UCSD-AML1 (cell line): ENCODE measurements around the gene CNNM1.

Experiments used
- DNase-seq: peaks from one replicate; lab custom pipeline; 2025; ENCODE audit not compliant: unreplicated experiment; lab: John Stamatoyannopoulos, UW

The CNNM1 gene

DNA sequence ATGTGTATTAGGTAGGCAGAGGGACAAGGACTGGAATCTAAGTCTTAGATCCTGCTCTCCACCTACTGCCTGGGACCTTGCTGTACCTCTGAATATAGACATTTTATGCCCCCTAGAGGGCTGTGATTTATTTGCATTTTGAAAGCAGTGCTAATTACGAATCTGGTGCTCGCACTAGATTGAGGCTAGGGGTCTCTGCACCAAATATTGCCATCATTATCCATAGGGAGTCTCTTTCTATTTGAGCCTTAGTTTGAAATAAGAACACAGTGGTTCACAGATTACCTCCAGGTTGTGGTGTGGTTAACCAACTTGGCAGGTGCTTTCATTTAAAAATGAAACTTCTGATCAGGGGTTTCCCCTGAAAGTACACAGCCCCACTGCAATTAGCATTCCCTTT lies 41.8 kb downstream of the CNNM1 start:
- DNase-seq, result no peak

DNA sequence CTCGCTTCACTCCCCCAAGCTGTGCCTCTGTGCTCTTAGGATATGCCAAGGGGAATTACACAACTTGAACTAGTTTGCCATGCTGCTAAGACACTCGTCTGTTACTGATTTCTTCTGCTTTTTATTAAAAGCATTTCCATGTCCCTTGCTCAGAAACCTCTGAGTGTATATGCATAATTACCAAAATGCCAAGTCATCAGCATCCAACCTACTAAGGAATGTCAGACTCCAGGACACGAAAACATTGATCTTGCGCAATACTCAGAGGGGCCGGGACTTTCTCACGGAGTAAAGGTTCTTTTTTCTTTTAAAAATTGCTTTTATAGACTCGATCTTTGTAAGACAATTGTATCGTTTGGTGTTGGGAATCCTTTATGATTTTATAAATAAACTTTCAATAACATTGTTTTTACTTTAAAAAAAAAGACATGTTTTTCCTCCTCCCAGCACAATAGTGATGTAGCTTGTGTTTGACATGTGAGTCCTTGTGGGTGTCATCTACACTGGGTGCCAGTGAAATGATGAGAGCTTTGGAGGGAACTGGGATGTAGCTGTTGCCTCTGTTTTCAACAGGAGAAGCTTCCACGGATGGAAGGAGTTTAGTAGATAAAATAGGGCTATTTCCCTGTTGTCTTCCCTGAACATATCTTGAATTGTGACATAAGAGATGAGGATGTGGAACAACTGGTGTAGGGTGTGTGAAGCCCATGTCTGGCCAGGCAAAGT lies 43.6 kb downstream of the CNNM1 start:
- no peak for DNase-seq

DNA sequence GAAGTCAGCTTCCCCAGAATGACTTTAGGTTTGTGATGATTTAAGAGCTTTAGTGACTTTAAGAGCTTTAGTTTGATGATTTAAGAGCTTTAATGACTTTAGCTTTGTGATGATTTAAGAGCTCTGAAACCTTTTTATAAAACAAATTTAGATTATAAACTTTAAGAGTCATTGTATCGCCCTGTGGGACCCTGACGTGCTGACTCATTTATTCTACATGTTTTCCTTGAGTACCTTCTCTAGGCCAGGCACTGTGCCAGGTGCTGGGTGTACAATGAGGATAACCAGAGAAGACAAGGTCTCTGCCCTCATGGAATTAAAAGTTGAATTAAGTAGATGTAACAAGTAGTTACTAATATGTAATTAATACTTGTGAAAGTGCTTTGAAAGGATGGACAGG lies 45.4 kb downstream of the CNNM1 start:
- DNase-seq, result no peak

DNA sequence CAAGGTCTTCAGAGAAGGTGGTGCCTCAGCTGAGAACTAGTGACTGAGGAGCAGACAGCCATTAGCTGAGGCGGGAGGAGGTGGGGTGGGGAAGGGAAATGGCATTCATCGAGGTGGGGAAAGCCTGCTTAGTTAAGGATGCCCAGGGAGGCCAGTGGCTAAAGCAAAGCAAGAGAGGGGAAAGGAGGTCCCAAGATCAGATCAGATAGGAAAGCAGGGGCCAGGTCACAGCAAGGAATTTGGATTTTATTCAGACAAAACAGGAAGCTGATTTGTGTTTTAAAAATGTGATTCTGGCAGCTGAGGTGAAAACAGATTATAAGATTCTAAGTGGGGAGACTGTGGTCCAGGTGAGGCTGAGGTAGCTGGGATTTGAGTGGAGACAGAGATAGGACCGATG lies 45.8 kb downstream of the CNNM1 start:
- DNase-seq, result no peak

DNA sequence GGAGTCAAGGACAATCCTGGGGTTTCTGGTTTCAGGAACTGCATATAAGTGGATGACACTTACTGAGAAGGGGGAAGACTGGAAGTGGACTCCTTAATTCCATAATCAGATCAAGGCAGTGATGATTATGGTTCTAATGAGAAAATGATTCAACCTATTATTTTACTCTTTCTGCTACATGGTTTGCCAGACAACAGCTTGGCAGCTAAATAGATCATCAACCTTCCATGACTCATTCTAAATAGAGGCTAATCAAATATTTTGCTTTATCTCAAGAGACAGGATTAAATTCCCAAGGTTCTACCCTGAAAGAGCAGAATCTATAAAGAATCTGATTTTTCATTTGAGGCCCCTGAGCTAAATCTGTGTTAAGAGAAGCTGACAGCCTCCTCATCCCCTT lies 46.3 kb downstream of the CNNM1 start:
- DNase-seq, result no peak

DNA sequence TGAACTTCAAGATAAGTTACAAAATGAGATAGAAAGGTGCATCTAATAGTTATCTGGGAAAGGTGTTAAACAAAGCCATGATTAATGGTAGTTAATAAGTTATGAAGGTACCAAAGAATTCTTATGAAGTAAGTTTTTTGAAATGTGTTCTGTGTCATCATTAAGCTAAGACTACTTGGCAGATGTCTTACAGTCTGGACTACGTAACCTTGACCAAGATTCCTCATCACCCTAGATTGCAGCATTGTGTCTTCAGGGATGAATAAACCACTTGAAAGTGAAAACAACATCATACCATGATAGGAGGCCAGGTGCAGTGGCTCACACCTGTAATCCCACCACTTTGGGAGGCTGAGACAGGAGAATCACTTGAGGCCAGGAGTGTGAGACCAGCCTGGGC lies 53.0 kb downstream of the CNNM1 start:
- DNase-seq, result no peak

DNA sequence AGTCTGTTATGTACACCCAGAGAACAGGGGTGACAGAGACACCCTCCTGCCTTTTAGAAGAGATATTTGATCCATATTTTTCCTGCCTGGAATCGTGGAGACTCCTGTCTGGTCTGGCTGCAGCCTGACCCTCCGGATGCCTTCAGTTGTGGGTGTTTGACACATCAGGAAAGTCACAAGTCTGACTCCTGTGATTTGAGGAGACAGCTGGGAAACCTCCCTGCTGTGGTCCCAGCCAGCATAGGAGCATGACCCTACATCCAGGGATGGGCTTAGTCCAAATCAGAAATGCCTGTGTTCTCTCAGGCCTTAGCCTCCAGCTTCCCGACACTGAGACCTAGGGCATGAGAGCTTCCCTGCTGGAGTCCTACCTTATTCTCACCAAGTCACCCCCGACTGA lies 57.9 kb downstream of the CNNM1 start:
- DNase-seq, result no peak

DNA sequence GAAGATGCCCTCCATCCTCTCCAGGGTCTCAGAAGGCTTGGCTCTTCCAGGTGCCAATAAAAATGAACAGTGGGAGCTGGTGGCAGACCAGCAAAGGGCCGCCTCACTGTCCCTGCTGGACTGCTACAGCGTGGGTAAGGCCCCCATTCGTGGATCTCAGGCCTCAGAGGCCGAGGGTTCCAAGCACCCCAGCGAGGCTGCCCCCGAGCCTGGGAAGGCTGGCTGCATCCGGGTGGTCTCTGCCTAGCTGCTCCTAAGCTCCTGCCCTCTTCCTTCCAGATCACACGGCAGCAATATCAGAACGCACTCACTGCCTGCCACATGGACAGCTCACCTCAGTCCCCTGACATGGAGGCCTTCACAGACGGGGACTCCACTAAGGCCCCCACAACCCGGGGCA lies 58.4 kb downstream of the CNNM1 start:
- DNase-seq, result no peak

DNA sequence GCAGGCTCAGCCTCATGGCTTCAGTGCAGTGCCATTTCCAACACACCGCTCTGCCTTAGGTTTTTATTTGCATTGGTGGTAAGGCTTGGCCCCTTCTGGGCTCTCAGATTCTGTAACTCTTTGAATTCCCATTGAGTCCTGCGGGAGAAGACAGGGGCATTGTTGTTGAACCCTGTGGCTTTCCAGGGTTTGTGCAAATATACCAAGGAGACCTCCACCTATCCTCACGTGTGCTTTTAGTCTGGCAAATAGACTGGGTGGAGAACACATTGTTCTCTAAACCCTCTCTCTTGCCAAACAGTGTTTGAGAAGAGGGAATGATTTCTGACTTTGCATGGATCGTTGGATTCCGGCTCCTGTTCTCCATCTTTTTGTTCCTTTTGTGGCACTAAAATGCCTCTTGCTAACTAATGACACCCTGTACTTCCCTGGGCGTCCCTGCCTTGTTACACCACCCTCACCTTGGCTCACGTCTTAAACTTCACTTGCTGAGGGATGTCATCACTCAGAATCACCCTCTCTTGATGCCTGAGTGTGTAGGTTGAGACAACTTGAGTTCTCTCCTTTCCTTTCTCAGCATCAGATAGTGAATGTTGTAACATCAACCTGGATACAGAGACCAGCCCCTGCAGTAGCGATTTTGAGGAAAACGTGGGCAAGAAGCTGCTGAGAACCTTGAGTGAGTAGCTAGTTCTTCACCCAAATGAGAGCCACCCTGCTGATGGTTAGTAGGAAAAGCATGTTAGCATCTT lies 60.7 kb downstream of the CNNM1 start:
- no peak for DNase-seq

DNA sequence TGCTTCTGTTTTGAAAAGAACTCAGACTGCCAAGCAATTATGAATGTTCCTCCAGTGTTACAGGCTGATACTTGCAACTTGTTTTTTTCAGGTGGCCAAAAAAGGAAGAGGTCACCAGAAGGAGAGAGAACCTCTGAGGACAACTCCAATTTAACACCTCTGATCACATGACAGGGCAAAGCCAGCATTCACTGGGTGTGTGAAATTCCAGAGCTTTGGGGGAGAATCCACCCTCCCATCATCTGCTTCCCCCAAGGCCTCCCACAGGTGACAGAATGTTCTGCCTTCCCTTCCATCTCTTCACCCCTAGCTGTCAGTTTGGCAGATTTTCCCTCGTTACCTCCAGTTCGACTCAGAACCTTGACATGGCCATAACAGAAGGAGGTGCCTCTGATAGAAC lies 62.2 kb downstream of the CNNM1 start:
- no peak for DNase-seq

DNA sequence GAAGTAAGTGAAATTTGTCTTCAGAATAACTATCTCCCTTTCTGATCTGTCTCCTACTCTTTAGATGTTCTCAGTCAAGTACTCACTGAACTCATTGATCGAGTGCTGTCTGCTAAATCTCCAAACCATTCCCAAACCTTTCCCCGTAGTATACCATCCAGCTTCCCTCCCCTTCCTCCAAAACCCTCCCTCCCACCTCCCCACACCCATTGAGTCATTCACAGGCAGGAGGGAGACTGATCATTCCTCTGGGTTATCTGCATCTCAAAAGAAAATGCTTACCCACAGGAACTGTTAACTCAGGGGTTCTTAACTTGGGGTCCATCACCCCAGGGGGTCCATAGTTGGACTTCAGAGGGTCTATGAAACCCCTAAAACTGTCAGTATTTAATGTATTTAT lies 63.9 kb downstream of the CNNM1 start:
- no peak for DNase-seq

DNA sequence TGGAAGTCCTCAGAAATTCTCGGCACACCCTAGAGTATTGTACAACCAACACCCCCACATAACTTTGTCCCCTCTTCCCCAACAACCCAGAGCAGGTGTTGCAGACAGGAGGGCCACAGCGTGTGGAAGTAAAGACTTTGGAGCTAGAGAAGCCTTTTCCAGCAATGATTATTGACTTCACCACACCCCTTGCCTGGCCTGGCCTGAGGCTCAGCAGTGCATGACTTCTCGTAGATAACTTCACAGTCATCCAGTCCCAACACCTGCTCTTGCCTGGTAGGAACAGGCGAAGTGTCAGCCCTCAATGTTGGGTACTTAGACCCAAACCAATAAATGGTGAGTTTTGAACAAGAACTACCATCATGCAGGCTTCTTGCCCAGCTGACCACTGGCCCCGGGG lies 64.5 kb downstream of the CNNM1 start:
- DNase-seq, result no peak

DNA sequence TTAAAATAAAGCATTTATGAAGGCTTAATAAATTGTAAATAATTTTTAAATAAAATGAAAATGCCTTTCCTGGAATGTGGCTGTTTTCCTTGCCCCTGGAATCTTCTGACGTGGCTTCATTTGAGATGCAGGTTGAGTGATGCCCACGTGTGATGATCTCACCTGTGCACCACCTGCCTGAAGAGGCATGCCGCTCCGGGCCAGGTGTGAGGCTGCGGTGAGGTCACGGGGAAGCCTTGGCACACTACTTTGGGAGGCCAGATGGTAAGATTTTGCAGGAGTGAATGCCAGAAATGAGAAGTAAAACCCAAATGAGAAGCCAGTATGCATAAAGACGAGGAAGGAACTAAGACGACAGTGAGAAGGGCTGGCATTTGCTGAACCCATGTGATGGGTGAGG lies 65.1 kb downstream of the CNNM1 start:
- DNase-seq, result no peak

DNA sequence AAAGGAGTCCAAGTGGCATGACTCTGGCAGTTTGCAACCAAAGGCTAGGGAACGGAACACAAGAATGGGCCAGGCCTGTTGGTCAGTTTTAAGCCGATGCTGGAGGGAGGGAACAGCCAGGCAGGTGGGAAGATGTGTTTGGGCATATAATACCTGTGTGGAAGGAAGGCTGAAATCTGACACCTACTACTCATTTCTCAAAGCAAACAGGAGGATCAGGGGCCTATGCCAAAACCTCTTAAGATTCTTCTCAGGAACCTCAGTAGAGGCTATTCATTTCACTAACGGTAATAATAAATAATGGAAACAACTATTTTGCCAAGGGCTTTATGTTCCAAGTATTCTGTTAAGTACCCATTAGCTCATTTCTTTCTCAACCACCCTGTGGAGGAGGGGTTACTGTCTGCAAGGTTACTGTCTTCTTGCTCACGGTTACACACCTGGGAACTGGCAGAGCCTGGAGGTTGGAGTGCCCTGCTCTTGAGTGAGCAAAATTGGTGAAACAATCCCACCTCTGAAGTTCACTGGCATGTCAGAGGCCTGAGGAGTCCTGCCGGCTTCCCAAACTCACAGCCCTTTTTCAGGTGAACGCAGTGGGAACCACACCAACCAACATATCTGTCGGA lies 65.7 kb downstream of the CNNM1 start:
- DNase-seq, result no peak

DNA sequence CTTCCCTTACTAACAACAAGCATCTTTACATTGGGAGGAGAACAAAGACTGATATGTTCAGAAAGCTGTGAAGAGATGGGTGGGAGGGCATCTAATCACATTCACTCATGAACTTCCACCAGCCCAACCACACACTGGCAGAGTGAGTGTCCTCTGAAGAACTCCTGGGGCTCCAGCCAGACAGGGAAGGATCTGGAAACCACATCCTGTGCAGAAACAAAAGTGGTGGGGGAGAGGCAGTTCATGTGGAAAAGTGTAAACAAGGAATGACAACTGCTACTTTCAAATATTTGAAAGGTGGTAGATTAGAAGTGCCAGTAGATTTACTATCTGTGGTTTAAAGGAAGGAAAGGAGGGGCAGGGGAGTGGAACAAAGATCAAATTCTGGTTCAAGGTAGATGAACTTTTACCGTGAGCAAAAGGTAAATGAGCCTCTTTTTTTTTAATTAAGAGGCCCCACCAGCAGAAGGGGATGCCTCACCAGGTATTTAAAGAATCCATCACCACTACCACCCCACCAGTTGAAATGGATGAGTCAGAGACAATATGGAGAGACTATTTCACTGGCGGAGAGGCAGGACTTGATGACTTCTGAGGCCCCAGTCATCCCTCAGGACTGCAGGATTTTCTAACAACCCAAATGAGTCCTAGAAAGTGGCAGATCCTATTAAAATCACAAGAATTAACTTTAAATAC lies 66.7 kb downstream of the CNNM1 start:
- DNase-seq, result peak; percentile 51

DNA sequence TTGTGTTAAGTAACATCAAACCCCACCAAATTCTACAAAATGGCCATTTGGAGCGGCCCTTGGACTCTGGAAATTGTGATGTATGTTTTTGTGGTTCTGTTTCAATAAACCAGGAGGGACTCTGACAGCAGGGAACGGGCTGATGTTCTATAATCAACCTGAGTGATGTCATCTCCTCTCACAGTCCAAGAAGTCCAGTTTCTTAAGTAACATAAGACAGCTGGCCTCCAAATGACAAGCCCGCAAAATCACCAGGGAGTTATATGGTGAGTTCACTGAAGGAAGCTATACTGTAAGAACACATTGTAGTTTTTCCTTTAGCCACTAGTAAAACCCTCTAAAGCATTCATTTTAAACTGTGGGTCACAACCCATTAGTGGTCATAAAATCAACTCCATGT lies 67.3 kb downstream of the CNNM1 start:
- no peak for DNase-seq

DNA sequence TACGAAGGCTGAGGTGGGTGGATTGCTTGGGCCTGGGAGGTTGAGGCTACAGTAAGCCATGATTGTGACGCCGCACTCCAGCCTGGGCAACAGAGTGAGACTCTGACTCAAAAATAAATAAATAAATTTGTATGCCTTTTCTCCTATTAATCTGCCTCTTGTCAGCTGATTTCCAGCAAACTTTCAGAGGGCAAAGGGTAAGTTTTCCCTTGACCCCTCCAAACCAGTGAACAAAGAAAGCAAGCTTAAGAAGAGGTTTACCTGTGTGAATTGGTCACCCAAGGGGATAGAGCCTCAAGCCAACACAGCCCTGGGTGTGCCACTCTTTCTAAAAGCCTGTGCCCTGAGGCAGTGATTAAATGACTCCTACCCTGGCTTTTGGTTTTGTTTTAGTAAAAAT lies 70.5 kb downstream of the CNNM1 start:
- DNase-seq, result no peak

DNA sequence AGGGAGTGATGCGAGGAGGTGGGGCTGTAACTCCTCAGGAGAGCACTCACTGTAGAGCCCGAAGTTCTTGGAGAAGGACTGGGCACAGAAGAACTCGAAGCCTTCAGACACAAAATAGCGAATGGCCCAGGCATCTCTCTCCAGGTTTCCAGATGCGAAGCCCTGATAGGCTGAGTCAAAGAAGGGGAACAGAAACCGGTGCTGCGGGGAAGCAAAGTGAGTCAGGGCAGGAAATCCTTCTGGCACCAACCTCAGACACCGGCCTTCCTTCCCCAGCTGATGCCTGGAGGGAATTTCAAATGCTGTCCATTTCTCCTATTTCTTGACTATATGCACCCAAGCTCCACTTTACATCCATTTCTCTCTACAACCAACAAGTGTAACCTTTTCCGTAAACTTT lies 74.5 kb downstream of the CNNM1 start:
- DNase-seq, result peak; percentile 23

DNA sequence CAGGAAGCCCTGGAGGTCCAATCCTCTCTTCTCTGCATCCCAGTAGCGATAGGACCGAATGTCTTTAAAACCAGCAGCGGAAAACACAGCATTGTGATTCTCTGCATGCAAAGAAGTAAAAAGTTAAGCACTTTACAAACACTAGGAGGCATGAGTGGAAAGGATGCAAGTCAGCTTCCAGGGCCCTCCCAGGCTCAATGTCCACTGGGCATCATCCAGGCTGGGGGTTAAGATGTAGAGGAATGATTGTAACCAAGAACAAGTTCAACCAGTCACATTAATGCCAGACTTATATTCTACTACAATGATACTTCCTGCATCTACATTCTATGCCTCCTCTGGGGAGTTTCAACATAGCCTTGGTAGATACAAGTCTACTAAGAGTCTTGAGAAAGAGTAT lies 77.0 kb downstream of the CNNM1 start:
- DNase-seq, result no peak

DNA sequence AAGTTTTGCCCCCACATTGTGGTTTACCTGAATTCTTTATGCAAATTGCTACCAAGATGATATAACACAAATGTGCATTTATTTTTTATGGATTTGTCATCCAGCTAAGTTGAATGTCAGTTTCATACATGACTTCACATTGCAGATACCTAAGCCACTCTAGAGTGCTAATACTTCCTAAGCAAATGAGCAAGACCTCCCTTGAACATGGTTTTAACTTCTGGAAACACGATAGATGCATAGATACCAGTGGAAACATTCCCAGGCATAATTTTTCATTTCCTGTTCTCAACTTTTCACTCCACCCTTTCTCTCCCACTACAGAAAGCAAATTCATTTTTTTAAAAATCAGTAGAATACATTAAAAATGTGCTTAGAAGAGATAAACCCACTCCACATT lies 81.0 kb downstream of the CNNM1 start:
- DNase-seq, result no peak

DNA sequence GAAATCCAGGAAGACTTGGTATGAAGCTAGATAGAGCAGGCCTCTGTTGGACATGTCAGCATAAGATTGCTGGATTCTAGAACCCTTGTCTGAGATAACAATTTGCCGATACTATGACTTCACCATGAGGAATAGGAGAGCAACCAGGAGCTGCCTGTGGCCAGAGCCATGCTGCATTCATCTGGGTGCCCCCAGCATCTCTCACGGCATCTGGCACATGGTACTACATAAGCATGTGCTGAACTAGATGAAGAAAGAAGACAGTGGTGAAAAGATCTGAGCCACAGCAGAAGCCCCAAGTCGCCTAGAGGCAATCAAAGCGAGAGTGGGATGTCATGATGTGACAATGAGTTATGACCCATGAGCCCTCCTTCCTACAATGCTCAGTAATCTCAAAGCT lies 81.7 kb downstream of the CNNM1 start:
- DNase-seq, result no peak

DNA sequence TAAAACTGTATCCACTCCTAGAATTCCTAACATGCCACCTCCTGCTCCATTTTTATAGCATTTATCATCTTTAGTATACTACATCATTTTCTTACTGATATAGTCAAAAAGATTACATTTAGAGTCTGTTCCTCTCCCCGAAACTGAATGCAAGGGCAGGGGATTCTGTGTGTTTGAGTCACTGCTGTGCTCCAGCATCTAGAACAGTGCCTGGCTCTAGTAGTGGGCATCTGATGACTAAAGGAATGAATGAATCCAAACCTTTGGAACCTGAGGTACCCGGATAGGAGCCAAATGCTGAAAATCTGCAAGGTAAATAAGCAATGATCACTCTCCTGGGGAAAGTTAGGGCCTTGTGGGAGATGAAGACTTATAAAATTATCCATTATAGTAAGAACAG lies 82.4 kb downstream of the CNNM1 start:
- no peak for DNase-seq
